ENCODE data around the gene MTAP.

Gene MTAP

DNA sequence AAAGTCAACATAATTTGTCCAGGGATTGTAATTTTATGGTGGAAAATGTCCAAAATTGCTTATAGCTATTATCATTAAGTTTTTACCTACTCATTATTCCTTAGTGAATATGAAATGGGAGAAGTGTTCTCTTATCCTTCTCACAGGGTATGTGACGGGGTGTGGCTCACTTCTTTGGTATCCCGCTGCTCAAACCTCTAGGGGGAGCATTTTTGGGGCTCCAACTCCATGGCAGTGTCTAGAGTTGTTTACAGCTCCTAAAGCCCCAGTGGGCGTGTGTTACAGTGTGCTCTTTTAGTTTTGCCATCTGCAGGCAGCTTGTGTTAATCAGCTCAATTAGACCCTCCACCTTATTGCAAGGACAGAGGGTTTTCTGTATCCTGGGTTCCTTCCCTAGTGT is 102.3 kb downstream of the MTAP start:
- H3K4me3 ChIP-seq = no peak overlapping the region
- H3K27ac ChIP-seq = no peak overlapping the region
- H3K4me1 ChIP-seq = no peaks in the 10 kb centered on the region
- intact Hi-C loops (cut with DNase I; ENCODE audit: low total_unique reads) = no loop called here
- TF ChIP-seq CTCF (IDR thresholded peaks at IDR 0.05) = no peak
- H3K36me3 ChIP-seq = peaks cover 0 to 19% (median 12%) of the 10 kb centered on the region in 3 donors
- DNase-seq = no peak
- no peaks in the 10 kb centered on the region for H3K27me3 ChIP-seq
- H3K9me3 ChIP-seq = peaks cover 16 to 58% (median 43%) of the 10 kb centered on the region in 3 donors

DNA sequence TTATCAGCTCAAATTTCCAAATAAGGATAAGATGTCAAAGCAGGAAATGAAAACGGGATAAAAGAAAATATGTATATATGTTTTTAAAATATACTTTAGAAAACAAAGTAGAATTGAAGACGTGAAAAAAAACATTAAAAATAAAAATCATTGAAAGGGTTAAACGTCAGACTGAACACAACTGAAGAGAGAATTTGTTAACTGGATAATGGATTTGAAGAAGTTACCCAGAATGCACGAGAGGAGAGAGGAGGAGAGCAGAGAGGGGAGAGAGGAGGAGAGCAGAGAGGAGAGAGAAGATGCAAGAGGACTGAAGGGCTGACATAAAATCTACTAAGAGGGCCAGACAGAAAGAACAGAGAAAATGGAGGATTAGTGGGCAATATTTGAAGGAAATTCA is 103.8 kb downstream of the MTAP start:
- no peak for DNase-seq
- intact Hi-C loops (cut with DNase I; ENCODE audit: low total_unique reads) = no loop called here
- Histone ChIP-seq H3K36me3 (peaks cover 4 to 29% (median 12%) of the 10 kb centered on the region in 3 donors), H3K4me1 (no peaks in the 10 kb centered on the region), H3K4me3 (no peak overlapping the region), H3K27me3 (no peaks in the 10 kb centered on the region), H3K27ac (no peak overlapping the region), H3K9me3 (peaks cover 16 to 55% (median 32%) of the 10 kb centered on the region in 3 donors)
- no peak for TF ChIP-seq CTCF (IDR thresholded peaks at IDR 0.05)

- no peak overlapping the region for H3K4me3 ChIP-seq
- no peak overlapping the region for H3K27ac ChIP-seq
- TF ChIP-seq CTCF (IDR thresholded peaks at IDR 0.05) = no peak
- H3K4me1 ChIP-seq = no peaks in the 10 kb centered on the region
- peaks cover 15 to 55% (median 27%) of the 10 kb centered on the region in 3 donors for H3K9me3 ChIP-seq
- intact Hi-C loops (cut with DNase I; ENCODE audit: low total_unique reads) = no loop called here
- H3K36me3 ChIP-seq = peaks cover 4 to 29% (median 12%) of the 10 kb centered on the region in 3 donors
- no peak for DNase-seq
- no peaks in the 10 kb centered on the region for H3K27me3 ChIP-seq
Observed at GRCh38 chr9:21906881-21907280, 104.4 kb downstream of the MTAP start.

DNA sequence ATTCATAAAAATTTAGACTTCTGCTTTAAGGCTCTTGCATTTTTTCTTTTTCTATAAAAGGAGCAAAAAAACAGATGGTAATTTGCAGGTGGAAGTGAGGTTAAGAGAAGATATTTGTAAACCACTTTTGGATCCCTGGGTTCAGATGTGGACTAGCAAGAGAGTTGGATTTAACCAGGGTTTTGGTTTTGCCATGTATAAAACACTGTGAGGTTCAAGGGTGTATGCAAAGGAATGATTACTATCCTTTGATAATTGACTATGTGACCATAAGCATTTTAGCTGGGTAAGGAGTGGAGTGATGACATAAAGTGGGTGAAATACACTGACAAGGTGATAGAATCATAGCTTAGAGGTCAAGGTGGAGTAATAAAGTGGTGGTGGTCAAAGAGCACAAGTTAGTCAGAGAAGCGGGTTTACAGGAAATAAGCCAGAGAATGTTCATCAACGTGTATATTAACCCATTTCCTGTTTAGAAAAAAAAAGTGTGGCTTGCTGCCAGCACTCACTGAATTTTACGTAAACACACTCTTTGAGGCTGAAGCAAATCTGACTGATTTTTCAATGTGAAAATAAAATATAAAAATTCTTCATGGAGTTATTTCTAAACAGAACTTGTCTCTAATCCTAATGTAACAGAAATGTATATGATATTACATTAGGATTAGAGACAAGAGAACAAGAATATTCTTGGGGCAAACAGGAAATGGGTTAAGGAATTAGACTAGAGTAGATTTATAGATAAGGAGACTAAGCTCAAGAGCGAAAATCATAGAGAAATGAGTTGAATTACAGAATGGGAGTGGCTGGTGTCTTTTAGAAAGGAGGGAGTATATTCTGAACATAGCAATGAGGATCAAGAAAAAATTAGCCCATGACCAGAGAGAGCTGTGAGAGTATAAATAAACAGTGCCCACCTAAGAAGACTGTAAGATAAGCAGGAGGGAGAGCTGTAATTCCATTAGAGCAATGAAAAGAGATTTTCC is 117.2 kb downstream of the MTAP start:
- no peak for DNase-seq

DNA sequence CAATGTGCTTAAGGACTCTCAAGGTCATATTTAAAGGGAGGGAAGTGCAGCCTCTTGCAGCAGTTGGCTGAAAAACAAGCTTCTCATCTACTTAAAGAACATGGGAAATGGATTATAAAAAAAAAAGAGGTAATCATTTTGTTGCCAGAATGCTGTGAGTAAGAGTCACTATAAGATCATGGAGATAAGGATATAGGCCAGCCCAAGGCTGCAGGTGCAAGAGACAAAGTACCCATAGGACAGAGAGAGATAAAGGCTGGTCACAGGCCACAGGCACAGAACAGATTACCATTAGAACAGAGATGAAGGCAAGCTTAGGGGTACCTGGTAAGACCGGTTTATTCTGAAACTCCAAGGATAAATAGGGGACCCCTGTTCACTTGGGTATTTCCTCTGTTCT is 121.3 kb downstream of the MTAP start:
- no peak for DNase-seq
- Histone ChIP-seq H3K9me3 (no peaks in the 10 kb centered on the region), H3K4me3 (no peak overlapping the region), H3K36me3 (no peaks in the 10 kb centered on the region), H3K27me3 (no peaks in the 10 kb centered on the region), H3K4me1 (no peaks in the 10 kb centered on the region), H3K27ac (no peak overlapping the region)
- no peak for TF ChIP-seq CTCF (IDR thresholded peaks at IDR 0.05)
- intact Hi-C loops (cut with DNase I; ENCODE audit: low total_unique reads) = loop anchor here (10.0 kb wide), 1 partner anchor 59 kb away; no protein-coding TSS in a partner anchor

More for the DNA sequence above, 117.2 kb downstream of the MTAP start:
- no peak for TF ChIP-seq CTCF (IDR thresholded peaks at IDR 0.05)
- intact Hi-C loops (cut with DNase I; ENCODE audit: low total_unique reads) = loop anchor here (10.0 kb wide), 1 partner anchor 55 kb away; no protein-coding TSS in a partner anchor
- Histone ChIP-seq H3K27me3 (no peaks in the 10 kb centered on the region), H3K4me1 (no peaks in the 10 kb centered on the region), H3K4me3 (no peak overlapping the region), H3K27ac (no peak overlapping the region), H3K9me3 (no peaks in the 10 kb centered on the region), H3K36me3 (no peaks in the 10 kb centered on the region)

Data from tibial artery (tissue), 4 donors.